Neural cell (in vitro differentiated cells): ENCODE measurements around the gene PDE7B. TPM values are rescaled to one million over a fixed set of nuclear protein-coding genes. Genes with fewer than 3 reads are reported as not detected.

Source experiments
- H2AFZ ChIP-seq: fragments of 200-600, 300-800 bp; sonication (generic), shearing (Covaris generic); 2 replicates; pipeline ENCODE4 v1.6.0; 2014; ENCODE audit warnings: low read depth, mild to moderate bottlenecking, antibody characterized with exemption, low read length, moderate library complexity
- H3F3A ChIP-seq: fragments of 200-600 bp; shearing (Covaris generic); 2 replicates; pipeline ENCODE4 v1.6.1; 2016; ENCODE audit warnings: mild to moderate bottlenecking, moderate library complexity, mixed read lengths, antibody characterized with exemption, low read length; ENCODE audit not compliant: insufficient read depth, poor library complexity, severe bottlenecking
- H3K27ac ChIP-seq: fragments of 200-600, 300-800 bp; sonication (generic), shearing (Covaris generic); 2 replicates; pipeline ENCODE4 v1.5.1; 2014; ENCODE audit warnings: mild to moderate bottlenecking, low read length, moderate library complexity
- H3K27me3 ChIP-seq: fragments of 300-800, 200-600 bp; sonication (generic), shearing (Covaris generic); 2 replicates; pipeline ENCODE4 v1.6.0; 2014; ENCODE audit warnings: mild to moderate bottlenecking, low read depth, low read length, moderate library complexity; ENCODE audit not compliant: insufficient read depth
- H3K36me3 ChIP-seq: fragments of 300-800, 200-600 bp; sonication (generic), shearing (Covaris generic); 2 replicates; pipeline ENCODE4 v1.5.1; 2014; ENCODE audit warnings: mild to moderate bottlenecking, antibody characterized with exemption, low read length, moderate library complexity; ENCODE audit not compliant: insufficient read depth
- H3K4me2 ChIP-seq: fragments of 300-800, 200-600 bp; sonication (generic), shearing (Covaris generic); 2 replicates; pipeline ENCODE4 v1.6.0; 2014; ENCODE audit warnings: mild to moderate bottlenecking, low read length
- H3K4me3 ChIP-seq: fragments of 300-800, 200-600 bp; sonication (generic), shearing (Covaris generic); 2 replicates; pipeline ENCODE4 v1.5.1; 2014; ENCODE audit warnings: mild to moderate bottlenecking, low read length, moderate library complexity
- H3K79me2 ChIP-seq: fragments of 200-600 bp; shearing (Covaris generic); replicated peaks from 2 replicates; pipeline ENCODE4 v1.6.0; 2014; ENCODE audit warnings: mild to moderate bottlenecking, low read length, moderate library complexity; ENCODE audit not compliant: insufficient read depth
- H3K9ac ChIP-seq: fragments of 300-800, 200-600 bp; sonication (generic), shearing (Covaris generic); 2 replicates; pipeline ENCODE4 v1.6.1; 2016; ENCODE audit warnings: mild to moderate bottlenecking, low read length, mixed read lengths
- H3K9me2 ChIP-seq: fragments of 200-600 bp; shearing (Covaris generic); 2 replicates; pipeline ENCODE4 v1.6.1; 2016; ENCODE audit warnings: mild to moderate bottlenecking, low read length, mixed read lengths; ENCODE audit not compliant: insufficient read depth
- H3K9me3 ChIP-seq: fragments of 200-600, 300-800 bp; sonication (generic), shearing (Covaris generic); 2 replicates; pipeline ENCODE4 v1.6.1; 2016; ENCODE audit warnings: mild to moderate bottlenecking, mixed run types, low read length, moderate library complexity, mixed read lengths
- H4K20me1 ChIP-seq: fragments of 200-600 bp; shearing (Covaris generic); 2 replicates; pipeline ENCODE4 v1.6.1; 2016; ENCODE audit warnings: mild to moderate bottlenecking, mixed run types; ENCODE audit not compliant: insufficient read depth
- CTCF ChIP-seq: fragments of 450-650 bp; IDR thresholded peaks from 2 replicates; pipeline ENCODE4 v1.5.1; 2014; ENCODE audit warnings: antibody characterized with exemption, mild to moderate bottlenecking, moderate library complexity; ENCODE audit not compliant: poor library complexity, severe bottlenecking
- EP300 ChIP-seq: fragments of 450-650 bp; conservative IDR thresholded peaks from 2 replicates; pipeline ENCODE4 v1.6.1; 2014; ENCODE audit warnings: antibody characterized with exemption, mild to moderate bottlenecking, moderate library complexity; ENCODE audit not compliant: poor library complexity, severe bottlenecking
- EZH2 ChIP-seq: fragments of 200-600, 300-800 bp; shearing (Covaris generic), sonication (generic); IDR thresholded peaks from 2 replicates; pipeline ENCODE4 v1.6.1; 2014; ENCODE audit warnings: antibody characterized with exemption, low read length, borderline replicate concordance, mild to moderate bottlenecking; ENCODE audit not compliant: insufficient read depth, poor library complexity, severe bottlenecking
- MXI1 ChIP-seq: fragments of 450-650 bp; conservative IDR thresholded peaks from 2 replicates; pipeline ENCODE4 v1.6.1; 2014; ENCODE audit warnings: antibody characterized with exemption, mild to moderate bottlenecking; ENCODE audit not compliant: poor library complexity, severe bottlenecking
- POLR2AphosphoS5 ChIP-seq: IDR thresholded peaks from 2 replicates; pipeline ENCODE4 v1.6.1; 2012
- RAD21 ChIP-seq: fragments of 450-650 bp; conservative IDR thresholded peaks from 2 replicates; pipeline ENCODE4 v1.6.1; 2014; ENCODE audit warnings: antibody characterized with exemption, mild to moderate bottlenecking, moderate library complexity
- SMC3 ChIP-seq: fragments of 450-650 bp; conservative IDR thresholded peaks from 2 replicates; pipeline ENCODE4 v1.6.1; 2014; ENCODE audit warnings: antibody characterized with exemption, mild to moderate bottlenecking, moderate library complexity; ENCODE audit not compliant: poor library complexity
- TAF1 ChIP-seq: IDR thresholded peaks from 2 replicates; pipeline ENCODE4 v1.6.1; 2012; ENCODE audit warnings: low read depth
- polyA plus RNA-seq: library from polyadenylated mRNA; depleted of rRNA; stranded (reverse); fragments of >200 nt; gene quantifications from 2 replicates; pipeline ENCODE4 v1.2.3, GENCODE V29; 2014
- TF ChIP-seq, protein P1 (sequence below): IDR thresholded peaks from 2 replicates; pipeline ENCODE4 v1.6.1; 2012; ENCODE audit warnings: borderline replicate concordance

The PDE7B gene
- polyA plus RNA-seq, 1 donor from 2014 or later = 5.9 TPM

DNA sequence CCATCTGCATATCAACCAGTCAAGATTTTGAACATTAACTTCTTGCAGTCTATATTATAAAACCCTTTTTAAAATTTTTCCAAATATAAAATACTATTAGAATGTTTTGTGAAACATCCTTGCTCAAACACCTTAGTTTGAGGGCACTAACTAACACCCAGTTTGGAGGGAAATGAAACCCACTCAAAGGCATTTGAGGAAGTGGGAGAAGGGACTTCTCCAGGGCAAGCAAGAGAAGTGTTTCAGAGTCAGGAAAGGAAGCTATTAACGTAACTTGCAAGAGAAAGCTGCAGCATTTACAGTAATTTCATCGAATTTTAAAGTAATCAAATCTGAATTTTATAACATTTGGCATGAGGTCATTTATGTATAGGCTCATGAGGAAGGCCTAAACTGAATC is 377.3 kb downstream of the PDE7B start:
- H3K4me2 ChIP-seq = no peak overlapping the region
- H3F3A ChIP-seq = no peaks in the 10 kb centered on the region
- H3K36me3 ChIP-seq = no peaks in the 10 kb centered on the region
- no peaks in the 10 kb centered on the region for H4K20me1 ChIP-seq
- H2AFZ ChIP-seq = no peak overlapping the region
- H3K9me3 ChIP-seq = no peaks in the 10 kb centered on the region
- no peaks in the 10 kb centered on the region for H3K9me2 ChIP-seq
- no peaks in the 10 kb centered on the region for H3K27me3 ChIP-seq
- no peaks in the 10 kb centered on the region for H3K79me2 ChIP-seq
- H3K9ac ChIP-seq = no peak overlapping the region
- H3K4me3 ChIP-seq = no peak overlapping the region
- H3K27ac ChIP-seq = no peak overlapping the region
- TF ChIP-seq TAF1 = no peak
- no peak for TF ChIP-seq RAD21
- TF ChIP-seq, protein P1, sequence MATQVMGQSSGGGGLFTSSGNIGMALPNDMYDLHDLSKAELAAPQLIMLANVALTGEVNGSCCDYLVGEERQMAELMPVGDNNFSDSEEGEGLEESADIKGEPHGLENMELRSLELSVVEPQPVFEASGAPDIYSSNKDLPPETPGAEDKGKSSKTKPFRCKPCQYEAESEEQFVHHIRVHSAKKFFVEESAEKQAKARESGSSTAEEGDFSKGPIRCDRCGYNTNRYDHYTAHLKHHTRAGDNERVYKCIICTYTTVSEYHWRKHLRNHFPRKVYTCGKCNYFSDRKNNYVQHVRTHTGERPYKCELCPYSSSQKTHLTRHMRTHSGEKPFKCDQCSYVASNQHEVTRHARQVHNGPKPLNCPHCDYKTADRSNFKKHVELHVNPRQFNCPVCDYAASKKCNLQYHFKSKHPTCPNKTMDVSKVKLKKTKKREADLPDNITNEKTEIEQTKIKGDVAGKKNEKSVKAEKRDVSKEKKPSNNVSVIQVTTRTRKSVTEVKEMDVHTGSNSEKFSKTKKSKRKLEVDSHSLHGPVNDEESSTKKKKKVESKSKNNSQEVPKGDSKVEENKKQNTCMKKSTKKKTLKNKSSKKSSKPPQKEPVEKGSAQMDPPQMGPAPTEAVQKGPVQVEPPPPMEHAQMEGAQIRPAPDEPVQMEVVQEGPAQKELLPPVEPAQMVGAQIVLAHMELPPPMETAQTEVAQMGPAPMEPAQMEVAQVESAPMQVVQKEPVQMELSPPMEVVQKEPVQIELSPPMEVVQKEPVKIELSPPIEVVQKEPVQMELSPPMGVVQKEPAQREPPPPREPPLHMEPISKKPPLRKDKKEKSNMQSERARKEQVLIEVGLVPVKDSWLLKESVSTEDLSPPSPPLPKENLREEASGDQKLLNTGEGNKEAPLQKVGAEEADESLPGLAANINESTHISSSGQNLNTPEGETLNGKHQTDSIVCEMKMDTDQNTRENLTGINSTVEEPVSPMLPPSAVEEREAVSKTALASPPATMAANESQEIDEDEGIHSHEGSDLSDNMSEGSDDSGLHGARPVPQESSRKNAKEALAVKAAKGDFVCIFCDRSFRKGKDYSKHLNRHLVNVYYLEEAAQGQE = no peak
- no peak for TF ChIP-seq CTCF
- TF ChIP-seq POLR2AphosphoS5 = no peak
- no peak for TF ChIP-seq MXI1
- no peak for TF ChIP-seq SMC3
- TF ChIP-seq EZH2 = no peak
- no peak for TF ChIP-seq EP300

- no peak overlapping the region for H3K4me3 ChIP-seq
- H3K9me2 ChIP-seq = no peaks in the 10 kb centered on the region
- H3F3A ChIP-seq = no peaks in the 10 kb centered on the region
- H4K20me1 ChIP-seq = no peaks in the 10 kb centered on the region
- H3K79me2 ChIP-seq = no peaks in the 10 kb centered on the region
- H3K27me3 ChIP-seq = no peaks in the 10 kb centered on the region
- H3K9me3 ChIP-seq = no peaks in the 10 kb centered on the region
- no peaks in the 10 kb centered on the region for H3K36me3 ChIP-seq
- no peak overlapping the region for H3K9ac ChIP-seq
- H3K4me2 ChIP-seq = no peak overlapping the region
- no peak overlapping the region for H3K27ac ChIP-seq
- no peak overlapping the region for H2AFZ ChIP-seq
- TF ChIP-seq, protein P1 = no peak
- TF ChIP-seq POLR2AphosphoS5 = no peak
- TF ChIP-seq SMC3 = no peak
Measured at GRCh38 chr6:136230219-136230853, 378.8 kb downstream of the PDE7B start.
